Activated T-helper 9 cell treated with anti-CD3 and anti-CD28 coated beads, Interleukin-2, amount 50 U/mL, for 16 hours (primary cell): ENCODE results near the gene KRT84.

ENCODE experiments used
- DNase-seq: peaks from one replicate; pipeline ENCODE4 v3.0.0-alpha.2; 2020; ENCODE audit warnings: low read depth

The KRT84 gene

DNA sequence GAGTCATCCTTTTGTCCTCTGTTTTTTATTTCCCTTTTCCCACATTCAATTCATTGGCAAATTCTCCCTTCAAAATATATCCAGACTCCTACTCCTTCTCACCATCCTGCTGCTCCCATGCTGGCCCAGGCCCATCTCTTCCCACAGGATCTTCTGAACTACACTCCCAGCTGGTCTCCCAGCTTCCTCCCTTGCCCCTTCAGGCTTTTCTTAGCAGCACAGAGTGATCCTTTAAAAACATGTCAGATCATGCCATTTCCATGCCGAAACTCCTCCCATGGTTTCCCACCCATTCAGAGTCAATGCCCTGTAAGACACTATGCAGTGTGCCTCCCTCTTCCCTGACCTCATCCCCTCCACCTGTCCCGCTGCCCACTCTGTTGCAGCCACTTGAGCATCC, 2.4 kb upstream of the KRT84 start:
- DNase-seq, result no peak

DNA sequence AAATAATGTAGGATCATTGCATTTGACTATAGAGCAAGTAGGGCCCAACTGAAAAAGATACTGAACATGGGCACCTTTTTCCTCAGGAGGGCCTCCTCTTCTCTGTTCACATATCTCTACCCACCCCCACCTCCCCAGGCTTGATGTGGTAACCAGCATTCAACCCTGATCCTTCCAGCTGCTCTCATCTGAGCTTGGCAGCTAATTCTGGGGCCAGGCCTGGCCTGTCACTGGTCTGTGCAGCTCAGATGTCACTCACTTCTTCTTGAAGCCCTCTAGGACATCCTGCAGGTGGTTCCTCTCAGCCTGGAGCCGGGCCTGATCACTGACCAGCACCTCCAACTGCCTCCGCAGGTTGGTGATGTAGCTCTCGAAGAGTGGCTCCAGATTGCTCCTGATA, 2.1 kb downstream of the KRT84 start:
- DNase-seq, result no peak

DNA sequence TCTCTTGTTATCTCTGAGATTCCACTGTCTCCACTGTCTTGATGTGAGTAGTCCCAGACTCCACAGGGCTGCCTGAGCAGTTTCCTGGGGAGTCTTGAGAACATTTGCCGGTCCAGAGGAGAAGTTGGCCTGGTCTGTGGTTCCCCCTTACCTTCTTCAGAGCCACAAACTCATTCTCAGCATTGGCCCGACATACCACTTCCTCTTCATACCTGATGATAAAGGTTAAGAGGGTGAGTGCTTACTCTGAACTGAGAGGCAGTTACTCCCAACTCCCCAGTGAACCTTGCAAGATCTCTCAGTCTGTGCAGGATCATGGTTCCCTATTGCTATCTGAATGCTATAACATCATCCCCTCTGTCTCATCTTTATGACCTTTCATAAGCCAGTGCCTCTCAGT, 2.6 kb downstream of the KRT84 start:
- DNase-seq, result no peak

DNA sequence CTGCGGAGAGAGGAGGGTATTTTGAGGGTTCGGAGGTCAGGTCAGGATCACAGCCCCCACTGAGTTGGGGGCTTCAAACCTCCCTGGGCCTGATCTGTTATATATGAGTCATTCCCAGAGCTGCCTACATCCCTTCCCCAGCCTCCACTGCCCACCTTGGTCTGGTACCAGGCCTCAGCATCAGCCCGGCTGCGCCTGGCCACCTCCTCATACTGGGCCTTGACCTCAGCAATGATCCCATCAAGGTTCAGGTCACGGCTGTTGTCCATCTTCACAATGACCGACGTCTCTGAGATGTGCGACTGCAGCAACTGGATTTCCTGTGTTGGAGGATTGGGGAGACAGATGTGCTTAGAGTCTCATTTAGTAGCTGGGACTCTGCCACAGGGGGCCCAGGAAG, 4.2 kb downstream of the KRT84 start:
- no peak for DNase-seq

DNA sequence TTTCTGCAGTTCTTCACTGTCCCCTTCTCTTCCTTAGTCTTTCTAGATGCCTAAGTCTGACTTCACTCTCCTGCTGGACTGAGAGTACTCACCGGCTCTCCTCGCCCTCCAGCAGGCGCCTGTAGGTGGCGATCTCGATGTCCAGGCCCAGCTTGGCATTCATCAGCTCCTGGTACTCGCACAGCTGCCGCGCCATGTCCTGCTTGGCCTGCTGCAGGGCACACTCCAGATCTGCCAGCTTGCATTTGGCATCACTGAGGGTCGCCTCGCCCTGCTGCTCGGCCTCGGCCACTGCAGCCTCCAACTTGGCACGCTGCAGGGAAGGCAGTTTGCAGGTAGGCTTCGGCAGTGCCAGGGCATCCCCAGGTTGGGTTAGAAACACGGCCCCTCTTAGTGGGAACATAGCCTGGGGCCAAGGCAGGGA, 5.2 kb downstream of the KRT84 start:
- DNase-seq, result no peak

DNA sequence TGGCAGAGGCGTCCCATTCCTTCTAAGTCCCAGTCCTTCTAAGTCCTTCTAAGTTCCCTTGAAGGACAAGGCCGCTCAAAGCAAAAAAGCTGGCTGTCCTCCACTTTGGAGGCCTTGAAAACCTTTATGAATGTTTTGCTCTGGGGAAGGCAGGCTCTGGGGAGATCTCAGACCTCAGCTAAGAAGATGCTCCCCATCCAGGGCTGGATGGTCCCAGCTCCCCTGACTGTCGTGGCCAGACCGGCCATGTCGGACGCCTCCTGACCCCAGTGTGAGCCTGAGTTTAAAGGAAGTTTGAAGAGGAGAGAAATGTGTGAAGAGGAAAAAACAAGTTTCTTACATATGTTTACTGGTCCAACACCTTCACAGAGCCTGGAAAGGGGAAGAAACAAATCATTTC, 5.9 kb downstream of the KRT84 start:
- no peak for DNase-seq

DNA sequence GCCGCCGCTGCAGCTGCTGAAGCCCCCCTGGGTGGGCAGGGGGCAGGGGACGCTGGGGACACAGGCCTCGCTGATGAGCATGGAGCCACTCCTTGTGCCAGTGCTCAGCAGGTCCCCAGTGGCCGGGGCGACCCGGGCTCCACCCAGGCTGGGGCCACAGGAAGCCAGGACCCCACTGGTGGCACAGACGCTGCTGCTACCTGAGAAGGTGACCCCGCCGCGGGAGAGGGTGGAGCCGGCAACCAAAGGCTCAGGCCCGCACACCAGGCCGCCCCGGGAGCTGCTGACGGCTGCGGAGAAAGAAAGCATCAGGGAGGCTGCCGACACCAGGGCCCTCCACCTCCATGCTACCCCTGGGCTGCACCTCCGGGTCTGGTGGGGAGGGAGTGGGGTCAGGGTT, 7.4 kb downstream of the KRT84 start:
- no peak for DNase-seq

DNA sequence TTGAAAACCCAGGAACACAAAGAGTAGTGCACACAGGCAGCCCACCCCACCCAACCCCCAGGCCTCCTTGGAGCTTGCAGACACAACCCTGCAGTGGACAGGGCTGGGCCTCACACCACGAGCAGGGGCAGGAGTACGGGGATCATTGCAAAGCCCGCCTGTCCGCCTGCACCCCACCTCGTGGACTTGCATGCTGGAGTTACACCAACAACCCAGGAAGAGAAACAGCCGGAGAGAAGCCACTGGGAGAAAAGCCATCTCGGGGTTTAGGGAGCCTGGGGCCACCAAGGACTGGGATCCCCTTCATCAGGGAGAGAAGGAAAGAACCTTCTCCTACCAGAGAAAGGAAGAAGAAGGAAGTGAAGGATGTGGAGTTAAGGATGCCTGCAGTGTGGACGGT, 8.2 kb downstream of the KRT84 start:
- DNase-seq, result no peak

DNA sequence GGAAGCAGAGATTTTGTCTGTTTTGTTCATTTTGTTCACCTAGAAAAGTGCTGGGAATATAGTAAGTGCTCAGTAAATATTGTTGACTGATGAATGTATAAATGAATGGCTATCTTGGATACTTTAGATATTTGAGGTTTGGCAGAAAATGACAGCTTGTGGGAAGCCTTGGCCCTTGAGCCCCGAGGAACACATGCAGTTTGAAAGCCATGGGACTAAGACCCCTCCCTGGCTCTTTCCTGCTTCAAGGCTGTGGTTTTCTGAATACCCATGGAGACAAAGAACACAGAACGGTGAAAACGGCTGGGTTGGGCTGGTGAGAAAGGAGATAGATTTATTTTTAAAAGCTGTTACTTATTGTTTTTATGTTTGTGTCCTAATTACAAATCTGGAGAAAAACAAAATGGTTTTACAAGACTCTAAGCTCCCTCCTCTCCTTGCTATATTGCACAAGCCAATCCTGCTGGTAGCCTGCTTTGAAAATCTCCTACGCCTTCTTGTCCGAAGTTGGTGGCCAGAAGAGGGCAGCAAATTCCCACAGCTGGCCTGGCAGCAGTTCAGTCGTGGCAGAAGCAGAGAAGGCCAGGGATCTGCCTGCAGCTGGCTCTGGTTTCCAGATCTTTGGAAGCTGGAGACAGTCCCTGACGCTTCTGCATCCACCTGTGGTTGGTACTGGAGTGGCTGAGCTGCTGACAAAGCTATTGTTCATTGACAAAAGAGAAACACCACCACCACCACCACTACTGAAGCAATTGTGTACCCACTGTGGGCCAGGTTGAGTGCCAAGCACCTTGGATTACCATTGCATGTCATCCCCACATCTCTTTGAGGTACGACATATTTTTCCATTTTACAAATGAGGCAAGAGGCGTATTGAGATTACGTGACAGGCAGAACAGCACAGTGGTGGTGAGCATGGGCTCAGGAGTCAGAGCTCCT, 13.0 kb downstream of the KRT84 start:
- DNase-seq, result no peak

DNA sequence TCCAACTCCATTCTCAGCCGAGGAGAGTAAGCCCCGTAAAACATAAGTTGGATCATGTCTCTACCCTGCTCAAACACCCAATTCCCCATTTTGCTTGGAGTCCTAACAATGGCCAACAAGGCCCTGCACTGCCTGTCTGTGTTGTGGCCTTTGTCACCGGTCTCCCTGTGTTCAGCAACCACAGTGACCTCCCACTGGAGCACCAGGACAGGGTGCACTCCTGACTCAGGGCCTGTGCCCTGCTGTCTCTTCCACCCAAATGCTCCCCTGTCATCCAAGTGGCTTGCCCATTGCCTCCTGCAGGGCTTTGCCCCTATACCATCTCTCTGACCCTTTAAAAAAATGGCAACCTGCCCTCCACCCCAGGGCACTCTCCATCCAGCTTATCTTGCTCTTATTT, 13.7 kb downstream of the KRT84 start:
- no peak for DNase-seq

DNA sequence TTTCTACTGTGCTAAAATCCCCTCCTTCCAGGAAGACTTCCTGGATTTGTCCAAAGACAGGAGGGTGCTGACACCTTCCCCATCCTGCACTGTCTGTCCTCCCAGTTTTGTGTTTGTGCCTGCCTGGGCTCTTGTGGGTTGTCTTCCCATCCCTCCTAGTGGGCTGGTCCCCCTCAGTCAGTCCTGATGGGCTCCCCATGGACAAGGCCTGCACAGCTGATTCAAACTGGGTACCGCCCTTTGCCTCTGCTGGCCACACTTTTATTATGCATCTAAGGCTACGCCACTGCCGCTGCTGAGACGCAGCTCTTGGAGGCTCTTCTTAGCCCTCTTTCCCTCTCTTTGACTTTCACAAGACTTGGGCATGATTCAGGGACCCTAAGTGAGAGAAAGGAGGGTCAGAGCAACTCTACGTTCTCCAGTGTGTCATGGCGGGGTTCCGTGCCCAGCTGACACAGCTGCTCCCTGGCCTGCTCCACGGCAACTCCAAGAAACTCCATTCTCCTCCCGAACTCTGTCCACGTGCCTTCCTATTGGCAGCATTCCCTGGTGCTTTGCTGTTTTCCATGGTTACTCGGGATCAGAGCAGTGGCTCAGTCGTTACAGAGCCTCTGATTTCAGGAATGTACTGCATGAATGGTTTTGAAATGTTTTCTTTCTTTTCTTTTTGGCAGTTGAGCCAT, 14.4 kb downstream of the KRT84 start:
- no peak for DNase-seq

DNA sequence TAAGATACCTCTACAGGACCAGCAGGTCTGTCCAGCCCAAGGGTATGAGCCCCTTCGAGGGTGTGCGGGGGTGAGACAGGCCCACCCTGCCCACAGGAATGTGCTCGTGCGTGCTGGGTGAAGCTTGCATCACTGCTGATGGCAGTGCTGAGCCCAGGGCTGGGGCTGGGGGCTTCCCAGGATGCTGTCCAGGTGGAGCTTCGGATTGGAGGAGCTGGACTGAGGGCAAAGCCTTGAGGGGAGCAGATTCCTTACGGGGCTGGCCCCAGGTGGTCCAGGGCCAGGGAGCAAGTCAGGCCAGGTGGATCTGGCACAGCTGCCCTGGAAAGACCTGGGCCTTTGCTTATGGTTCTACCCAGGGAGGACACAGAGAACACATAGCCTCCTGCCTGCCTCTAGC, 15.6 kb downstream of the KRT84 start:
- no peak for DNase-seq

DNA sequence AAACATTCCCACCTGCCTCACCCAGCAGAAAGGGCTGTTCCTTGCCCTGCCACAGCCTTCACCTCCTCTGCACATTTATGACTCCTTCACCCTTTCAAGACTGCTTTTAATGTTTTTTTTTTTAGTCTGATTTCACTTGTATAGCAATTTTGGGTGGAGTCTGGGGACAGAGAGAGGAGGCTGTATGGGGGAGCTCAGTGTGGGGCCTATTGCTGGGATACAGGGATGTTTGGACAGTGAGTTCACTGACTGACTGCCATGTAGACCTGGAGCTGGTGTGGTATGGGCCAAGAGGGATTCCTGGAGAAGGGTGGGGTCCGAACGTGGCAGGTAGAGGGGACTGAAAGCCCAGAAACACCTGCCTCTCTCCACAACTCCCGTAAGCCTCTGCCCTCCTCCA, 16.2 kb downstream of the KRT84 start:
- DNase-seq, result no peak

DNA sequence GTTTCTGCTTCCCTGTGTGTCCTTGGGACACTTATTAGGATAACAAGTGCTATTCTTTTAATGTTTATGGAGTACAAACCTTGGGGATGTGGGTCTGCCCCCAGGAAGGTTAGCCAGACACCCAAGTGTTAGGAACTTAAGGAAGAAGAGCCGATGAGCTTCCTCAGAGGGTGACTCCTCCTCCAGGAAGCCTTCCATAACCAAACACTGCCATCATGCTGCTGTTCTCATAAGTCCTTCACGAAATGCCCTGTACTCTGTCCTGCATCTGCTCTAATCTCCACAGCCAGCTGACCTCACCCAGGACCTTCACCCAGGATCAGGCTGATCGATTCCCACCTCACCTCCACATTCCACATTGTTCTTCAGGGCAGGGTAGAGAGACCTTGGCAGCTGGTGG, 16.9 kb downstream of the KRT84 start:
- DNase-seq, result no peak

DNA sequence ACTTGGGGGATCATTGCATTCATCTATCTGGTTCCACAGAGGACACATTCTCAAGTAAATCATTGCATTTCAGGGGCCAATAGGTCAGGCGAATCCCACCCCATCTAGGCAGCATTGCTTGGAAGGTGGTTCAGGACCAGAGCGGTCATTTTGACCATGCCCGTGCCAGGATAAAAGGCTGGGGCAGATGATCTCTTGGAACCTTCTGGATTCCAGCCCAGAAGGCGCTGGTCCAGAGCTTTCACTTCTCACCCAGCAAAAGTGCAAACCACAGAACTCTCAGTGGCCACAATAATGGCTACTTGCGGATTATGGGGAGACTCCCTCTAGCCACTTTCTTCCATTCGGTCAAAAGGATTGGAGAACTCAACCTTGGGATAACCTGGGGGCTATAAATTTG, 17.6 kb downstream of the KRT84 start:
- DNase-seq, result no peak

DNA sequence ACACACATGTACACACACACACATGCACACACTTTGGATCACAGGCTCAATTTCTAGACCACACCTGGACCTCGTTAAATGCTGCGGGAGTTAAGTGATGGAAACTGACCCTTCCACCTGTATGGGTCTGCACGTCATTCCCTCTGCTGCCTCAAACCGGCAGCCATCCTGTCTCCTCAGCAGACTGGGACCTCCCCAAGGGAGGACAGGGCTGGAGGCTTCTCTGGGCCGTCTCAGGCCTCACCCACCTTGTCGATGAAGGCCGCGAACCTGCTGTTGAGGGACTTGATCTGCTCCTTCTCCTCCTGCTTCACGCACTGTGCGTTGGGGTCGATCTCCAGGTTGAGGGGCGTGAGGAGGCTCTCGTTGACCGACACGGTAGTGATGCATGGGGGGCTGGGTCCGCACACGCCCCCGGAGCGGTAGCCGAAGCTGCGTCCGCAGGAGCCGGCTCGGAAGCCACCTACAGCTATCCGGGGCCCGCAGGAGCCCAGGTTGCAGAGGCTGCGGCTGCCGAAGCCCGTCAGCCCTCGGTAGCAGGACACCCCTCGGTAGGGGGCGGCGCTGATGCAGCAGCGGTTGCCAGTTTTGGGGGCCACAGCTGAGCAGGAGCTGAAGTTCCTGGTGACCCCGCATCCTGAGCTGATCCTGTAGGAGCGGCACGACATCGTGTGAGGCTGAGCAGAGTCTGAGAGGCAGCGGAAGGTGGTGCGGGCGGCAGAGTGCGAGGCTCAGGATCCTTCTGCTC, 18.5 kb downstream of the KRT84 start, which contains the start of gene KRT85:
KRT85 (minus strand) TSS at position 744 of the 748 bp plus-strand sequence; CDS start at position 668, 76 bp downstream.
- DNase-seq, result no peak

DNA sequence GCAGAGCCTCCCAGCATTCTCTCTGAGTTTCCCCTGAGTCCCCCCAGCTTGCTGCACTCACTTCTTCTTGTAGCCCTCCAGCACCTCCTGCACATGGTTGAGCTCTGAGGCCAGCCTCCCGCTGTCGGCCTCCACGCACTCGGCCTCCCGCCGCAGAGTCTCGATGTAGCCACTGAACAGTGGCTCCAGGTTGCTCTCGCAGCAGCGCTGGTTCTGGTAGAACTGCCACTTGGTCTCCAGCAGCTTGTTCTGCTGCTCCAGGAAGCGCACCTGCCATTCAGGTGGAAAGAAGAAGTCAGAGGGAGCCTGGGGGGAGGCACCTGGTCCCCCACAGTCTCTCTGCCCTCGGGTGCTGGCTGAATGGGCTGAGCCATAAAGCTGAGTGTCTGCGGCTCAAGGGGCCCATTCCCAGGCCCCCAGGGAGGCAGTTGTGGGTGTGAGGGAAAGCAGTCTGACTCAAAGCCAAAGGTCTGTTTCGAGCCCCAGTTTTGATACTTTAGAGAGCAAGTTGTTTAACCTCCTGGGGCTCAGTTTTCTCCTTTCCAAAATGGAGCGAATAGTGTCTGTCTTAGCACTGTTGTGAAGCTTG, 20.5 kb downstream of the KRT84 start:
- DNase-seq, result no peak

DNA sequence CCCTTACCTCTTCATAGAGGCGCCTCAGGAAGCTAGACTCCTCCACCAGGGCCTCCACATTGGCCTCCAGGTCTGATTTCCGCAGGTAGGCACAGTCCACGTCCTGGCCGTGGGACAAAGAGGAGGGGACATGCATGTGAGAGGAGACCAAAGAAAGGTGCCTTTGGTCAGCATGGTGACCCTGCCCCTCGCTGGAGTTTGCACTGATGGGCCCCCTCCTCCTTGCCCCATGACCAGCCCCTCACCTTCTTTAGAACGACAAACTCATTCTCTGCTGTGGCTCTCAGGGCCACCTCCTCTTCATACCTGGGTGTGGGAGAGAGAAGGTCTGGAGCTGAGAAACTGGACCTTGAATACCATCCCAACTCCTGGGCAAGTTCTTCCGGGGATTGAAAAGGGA, 21.4 kb downstream of the KRT84 start:
- no peak for DNase-seq

DNA sequence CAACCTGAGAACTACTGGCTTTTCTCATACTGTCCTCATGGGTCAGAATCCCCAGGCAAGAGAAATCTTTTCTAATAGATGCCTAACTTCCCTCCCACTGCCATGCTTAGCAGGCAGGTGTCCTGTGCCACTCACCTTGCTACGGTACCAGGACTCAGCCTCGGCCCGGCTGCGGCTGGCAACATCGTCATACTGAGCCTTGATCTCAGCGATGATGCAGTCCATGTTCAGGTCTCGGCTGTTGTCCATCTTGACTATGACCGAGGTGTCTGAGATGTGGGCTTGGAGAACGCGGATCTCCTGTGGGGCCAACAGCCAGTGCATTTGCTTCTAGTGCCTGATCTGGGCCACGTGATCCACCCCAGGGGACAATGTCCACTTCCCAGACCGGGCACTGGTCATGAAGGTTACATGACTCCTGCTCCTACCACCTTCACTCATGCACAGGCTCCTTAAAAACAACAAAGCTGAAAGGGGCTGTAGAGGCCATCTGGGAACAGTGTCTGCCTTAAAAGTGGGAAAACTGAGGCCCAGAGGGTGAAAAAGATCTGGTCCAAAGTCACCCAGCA, 22.3 kb downstream of the KRT84 start:
- DNase-seq, result no peak

DNA sequence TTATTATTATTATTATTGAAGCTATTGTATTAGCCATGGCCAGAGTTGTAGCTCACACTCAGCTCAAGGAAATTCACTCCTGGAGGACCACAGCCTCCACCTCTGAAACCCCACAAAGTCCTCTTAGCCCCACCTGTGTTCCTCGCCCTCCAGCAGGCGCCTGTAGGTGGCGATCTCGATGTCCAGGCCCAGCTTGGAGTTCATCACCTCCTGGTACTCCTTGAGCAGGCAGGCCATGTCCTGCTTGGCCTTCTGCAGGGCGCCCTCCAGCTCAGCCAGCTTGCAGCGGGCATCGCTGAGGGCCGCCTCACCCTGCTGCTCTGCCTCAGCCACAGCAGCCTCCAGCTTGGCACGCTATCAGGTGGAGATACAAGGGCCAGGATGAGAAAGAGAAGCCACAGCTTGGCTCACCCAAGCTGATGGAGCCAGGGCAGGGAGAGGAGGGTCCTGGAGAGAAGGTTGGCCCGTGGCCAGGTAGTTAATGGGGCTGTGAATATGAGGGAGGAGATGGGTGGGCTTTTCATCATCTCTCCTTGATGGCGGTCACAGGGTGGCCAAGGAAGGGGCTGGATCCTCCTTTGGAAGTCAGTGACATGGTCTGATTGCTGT, 23.2 kb downstream of the KRT84 start:
- no peak for DNase-seq

DNA sequence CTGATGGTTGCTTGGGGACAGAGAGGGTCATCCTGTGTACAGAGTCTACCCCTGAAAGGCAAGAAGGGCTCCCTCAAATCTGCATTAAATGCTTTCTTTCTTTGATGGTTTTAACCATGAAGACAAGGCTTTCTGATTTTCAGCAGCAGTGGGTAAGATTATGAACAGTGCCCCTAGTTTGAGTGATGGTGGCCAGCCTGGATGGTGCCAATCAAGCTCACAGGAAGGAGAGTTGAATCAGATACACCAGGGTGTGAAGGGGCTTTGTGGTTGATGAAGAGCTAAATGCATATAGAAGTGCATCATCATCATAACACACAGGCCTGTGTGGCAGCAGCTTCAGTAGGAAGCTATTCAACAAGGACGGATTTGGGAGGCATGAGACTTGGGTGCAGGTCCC, 23.9 kb downstream of the KRT84 start:
- DNase-seq, result no peak
